ENCODE results near the gene TNS3. TPM values are rescaled to one million over a fixed set of nuclear protein-coding genes. Genes with fewer than 3 reads are reported as not detected.

The TNS3 gene
- total RNA-seq, 1 experiment from 2014 or later, result 9.5 TPM

GRCh38 chr7:47439181-47439667 is 142.7 kb downstream of the TNS3 start:
- Histone ChIP-seq H4K20me1 (ENCODE audit: control insufficient read depth, insufficient read depth, insufficient read length) (peaks cover 3% of the 10 kb centered on the region), H3K23me2 (ENCODE audit: insufficient read length, low read depth, low read length, poor library complexity, severe bottlenecking) (no peaks in the 10 kb centered on the region), H3K4me2 (ENCODE audit: insufficient read depth, insufficient read length, low read length) (no peak overlapping the region), H3K27me3 (ENCODE audit: insufficient read depth, low read length) (no peaks in the 10 kb centered on the region), H2AFZ (ENCODE audit: low read length) (no peak overlapping the region), H3K79me2 (ENCODE audit: insufficient read depth, low read length) (no peaks in the 10 kb centered on the region), H3K79me1 (ENCODE audit: insufficient read depth, low read depth, low read length, poor library complexity, severe bottlenecking) (no peaks in the 10 kb centered on the region), H3K27ac (ENCODE audit: insufficient read length, low read depth, low read length) (no peak overlapping the region), H4K8ac (replicated peaks; ENCODE audit: insufficient read length, low read depth, low read length) (no peak overlapping the region), H2BK15ac (ENCODE audit: low read depth, low read length) (no peak overlapping the region), H3T11ph (ENCODE audit: low read length) (no peak overlapping the region), H3K4me1 (ENCODE audit: insufficient read depth, low read length) (no peaks in the 10 kb centered on the region), H3K4ac (ENCODE audit: low read depth, low read length) (no peak overlapping the region), H4K91ac (ENCODE audit: insufficient read length, low read depth, low read length) (no peak overlapping the region), H3K23ac (ENCODE audit: insufficient read length, low read depth, low read length) (no peak overlapping the region), H2BK5ac (ENCODE audit: insufficient read length, low read length) (no peak overlapping the region), H3K18ac (ENCODE audit: insufficient read length, low read depth, low read length) (no peak overlapping the region), H2BK120ac (ENCODE audit: low read depth, low read length, poor library complexity, severe bottlenecking) (no peak overlapping the region), H2BK12ac (ENCODE audit: insufficient read length, low read depth, low read length) (no peak overlapping the region), H4K5ac (ENCODE audit: insufficient read length, low read depth, low read length) (no peak overlapping the region), H3K56ac (ENCODE audit: insufficient read length, low read depth, low read length) (no peak overlapping the region), H3K9ac (ENCODE audit: extremely low read depth, insufficient read length, low read length) (no peak overlapping the region), H3K14ac (ENCODE audit: insufficient read depth, low read length) (no peak overlapping the region; the same call in 1 of the 2 replicates), H2BK20ac (ENCODE audit: low read depth, low read length, poor library complexity, severe bottlenecking) (no peak overlapping the region), H3K9me3 (ENCODE audit: control insufficient read depth, low read depth, low read length) (no peaks in the 10 kb centered on the region), H2AK5ac (ENCODE audit: insufficient read length, low read length) (no peak overlapping the region)
- Mint-ChIP-seq H3K4me1 (peaks cover 6 to 12% of the 10 kb centered on the region in 2 experiments), H3K4me3 (no peak overlapping the region; a peak in 1 of 5 replicates), H3K27ac (no peak overlapping the region), H3K9me3 (no peaks in the 10 kb centered on the region), H3K36me3 (ENCODE audit: insufficient read depth in 1 of 3, low read depth in 3 of 3) (peaks cover 0 to 7% (median 0%) of the 10 kb centered on the region in 3 experiments; a peak in 4 of 7 replicates), H3K27me3 (ENCODE audit: low read depth) (peaks cover 3% of the 10 kb centered on the region; the same call in 1 of the 2 replicates)
- DNase-seq, result no peak
- no CpG with 5 or more reads among the region's 17 CpGs for WGBS (ENCODE audit: extremely low coverage, insufficient read length, low lambda C conversion rate)
- TF ChIP-seq, protein P1, sequence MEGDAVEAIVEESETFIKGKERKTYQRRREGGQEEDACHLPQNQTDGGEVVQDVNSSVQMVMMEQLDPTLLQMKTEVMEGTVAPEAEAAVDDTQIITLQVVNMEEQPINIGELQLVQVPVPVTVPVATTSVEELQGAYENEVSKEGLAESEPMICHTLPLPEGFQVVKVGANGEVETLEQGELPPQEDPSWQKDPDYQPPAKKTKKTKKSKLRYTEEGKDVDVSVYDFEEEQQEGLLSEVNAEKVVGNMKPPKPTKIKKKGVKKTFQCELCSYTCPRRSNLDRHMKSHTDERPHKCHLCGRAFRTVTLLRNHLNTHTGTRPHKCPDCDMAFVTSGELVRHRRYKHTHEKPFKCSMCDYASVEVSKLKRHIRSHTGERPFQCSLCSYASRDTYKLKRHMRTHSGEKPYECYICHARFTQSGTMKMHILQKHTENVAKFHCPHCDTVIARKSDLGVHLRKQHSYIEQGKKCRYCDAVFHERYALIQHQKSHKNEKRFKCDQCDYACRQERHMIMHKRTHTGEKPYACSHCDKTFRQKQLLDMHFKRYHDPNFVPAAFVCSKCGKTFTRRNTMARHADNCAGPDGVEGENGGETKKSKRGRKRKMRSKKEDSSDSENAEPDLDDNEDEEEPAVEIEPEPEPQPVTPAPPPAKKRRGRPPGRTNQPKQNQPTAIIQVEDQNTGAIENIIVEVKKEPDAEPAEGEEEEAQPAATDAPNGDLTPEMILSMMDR (conservative IDR thresholded peaks at IDR 0.05), result no peak
